Central memory CD8-positive, alpha-beta T cell (primary cell): Measurements from ENCODE around the gene SHH.
"Not testable (repeated sequence)": the region's sequence is repeated elsewhere in the genome, so short reads cannot be mapped to it uniquely, and the experiment has no call there.

ENCODE experiments used
- ATAC-seq: fragments of 150-1000 bp; cut with Tn5 transposase; replicated peaks from 2 replicates; pipeline ENCODE4 v1.10.0; 2022; ENCODE audit warnings: mild to moderate bottlenecking, moderate FRiP score, moderate number of reproducible peaks; ENCODE audit not compliant: poor library complexity, severe bottlenecking; ENCODE audit errors: extremely low read depth
- DNase-seq, 2 donors: peaks; one replicate each; pipeline ENCODE4 v3.0.0; 2021; ENCODE audit warnings: low spot score in 2 of 2
- H3K27ac Mint-ChIP-seq: one replicate; pipeline ENCODE4 v1.8.0; 2022; ENCODE audit warnings: low read depth, mild to moderate bottlenecking, moderate library complexity, mixed read lengths
- H3K27me3 Mint-ChIP-seq: one replicate; pipeline ENCODE4 v1.8.0; 2022; ENCODE audit warnings: mixed read lengths
- H3K36me3 Mint-ChIP-seq: one replicate; pipeline ENCODE4 v1.8.0; 2022; ENCODE audit warnings: mild to moderate bottlenecking, moderate library complexity, mixed read lengths; ENCODE audit not compliant: insufficient read depth
- H3K4me1 Mint-ChIP-seq: one replicate; pipeline ENCODE4 v1.8.0; 2022; ENCODE audit warnings: mixed read lengths
- H3K4me3 Mint-ChIP-seq: one replicate; pipeline ENCODE4 v1.8.0; 2022; ENCODE audit warnings: mild to moderate bottlenecking, moderate library complexity, mixed read lengths
- H3K9me3 Mint-ChIP-seq: one replicate; pipeline ENCODE4 v1.8.0; 2022; ENCODE audit warnings: mixed read lengths

SHH gene

GRCh38 chr7:155838312-155838711, 26.0 kb upstream of the SHH start:
- H3K4me3 Mint-ChIP-seq, H3K27ac Mint-ChIP-seq, H3K9me3 Mint-ChIP-seq, ATAC-seq, DNase-seq, H3K36me3 Mint-ChIP-seq, H3K4me1 Mint-ChIP-seq: not testable (repeated sequence)
- H3K27me3 Mint-ChIP-seq = peaks cover 34% of the 10 kb centered on the region

- DNase-seq (no peak), ATAC-seq (no peak)
- Mint-ChIP-seq H3K4me3 (no peak overlapping the region), H3K27ac (no peak overlapping the region), H3K36me3 (no peaks in the 10 kb centered on the region), H3K9me3 (no peaks in the 10 kb centered on the region), H3K27me3 (peaks cover 31% of the 10 kb centered on the region), H3K4me1 (no peaks in the 10 kb centered on the region)
These were observed 24.8 kb upstream of the SHH start for GRCh38 chr7:155837126-155837479.

DNA sequence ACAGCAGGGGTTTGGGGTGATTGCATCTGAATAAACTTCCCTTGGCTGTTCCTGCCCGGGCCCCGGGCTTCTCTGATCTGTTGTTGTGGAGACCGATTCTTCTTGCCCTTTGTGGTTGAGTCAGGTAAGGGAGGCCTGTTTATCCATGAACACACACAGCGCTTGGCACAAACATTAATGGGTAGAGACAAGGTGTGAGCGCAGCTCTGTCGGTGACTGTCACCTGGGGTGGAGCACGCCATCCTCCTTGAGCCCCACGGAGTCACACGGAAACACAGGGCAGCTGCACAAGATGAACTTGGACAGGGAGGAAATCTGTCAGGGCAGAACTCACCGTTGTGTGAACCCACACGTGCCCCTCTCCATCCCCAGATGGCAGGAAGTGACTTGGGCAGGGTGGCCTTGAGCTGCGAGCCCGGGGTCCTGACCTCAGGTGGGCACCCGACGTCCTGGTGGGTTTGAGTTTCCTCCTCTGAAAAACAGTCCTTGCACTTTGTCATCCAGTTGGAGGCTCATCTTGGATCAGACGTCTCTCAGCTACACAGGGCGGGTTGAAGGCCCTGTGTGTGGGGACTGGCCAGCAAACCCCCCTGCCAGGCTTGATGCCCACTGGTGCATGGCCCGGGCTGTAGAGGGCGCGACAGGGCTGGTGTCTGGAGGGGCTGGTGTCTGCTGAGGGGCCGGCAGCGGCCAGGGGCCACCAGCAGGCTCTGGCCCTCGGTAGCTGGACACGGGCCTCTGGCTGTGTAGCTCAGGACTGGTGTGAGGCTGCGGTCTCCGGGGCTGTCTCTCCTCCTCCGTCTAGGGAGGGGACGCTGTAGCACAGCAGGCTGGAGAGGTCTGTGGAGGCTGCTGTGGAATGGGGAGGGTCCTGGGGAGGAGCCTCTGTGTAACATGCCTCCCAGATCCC, 24.2 kb upstream of the SHH start:
- H3K4me1 Mint-ChIP-seq = no peaks in the 10 kb centered on the region
- H3K4me3 Mint-ChIP-seq = no peak overlapping the region
- H3K27me3 Mint-ChIP-seq = peaks cover 25% of the 10 kb centered on the region

GRCh38 chr7:155835446-155836215, 23.4 kb upstream of the SHH start:
- ATAC-seq (no peak), DNase-seq (no peak)
- H3K4me1 Mint-ChIP-seq = no peaks in the 10 kb centered on the region
- H3K27me3 Mint-ChIP-seq = peaks cover 24% of the 10 kb centered on the region
- H3K9me3 Mint-ChIP-seq = no peaks in the 10 kb centered on the region
- no peak overlapping the region for H3K4me3 Mint-ChIP-seq
- no peaks in the 10 kb centered on the region for H3K36me3 Mint-ChIP-seq
- H3K27ac Mint-ChIP-seq = no peak overlapping the region

More for the DNA sequence above, 24.2 kb upstream of the SHH start:
- no peaks in the 10 kb centered on the region for H3K9me3 Mint-ChIP-seq
- no peak for DNase-seq
- H3K27ac Mint-ChIP-seq = no peak overlapping the region
- H3K36me3 Mint-ChIP-seq = no peaks in the 10 kb centered on the region
- no peak for ATAC-seq

- Mint-ChIP-seq H3K27ac (no peak overlapping the region), H3K4me3 (no peak overlapping the region), H3K27me3 (peaks cover 25% of the 10 kb centered on the region)
These were observed 22.3 kb upstream of the SHH start for GRCh38 chr7:155834486-155835048.

DNA sequence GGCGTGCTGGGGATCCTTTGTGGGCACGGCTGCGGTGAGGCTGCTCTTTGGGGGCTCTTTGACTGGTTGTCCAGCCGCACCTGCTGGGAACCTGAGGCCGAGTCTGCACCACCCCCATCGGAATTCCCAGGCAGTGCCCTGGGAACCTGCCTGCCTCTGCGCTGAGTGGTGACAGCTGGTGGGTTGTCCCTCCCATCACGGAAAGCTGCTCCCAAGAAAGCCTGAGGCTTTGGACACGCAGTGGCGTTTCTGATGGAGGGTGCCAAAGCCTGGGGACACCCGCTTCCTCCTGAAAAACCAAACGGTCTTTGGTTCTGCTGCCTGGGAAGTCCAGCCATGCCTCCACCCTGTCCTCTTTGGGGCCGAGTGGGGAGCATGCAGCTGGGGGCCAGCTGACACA, 21.4 kb upstream of the SHH start:
- H3K27me3 Mint-ChIP-seq = peaks cover 33% of the 10 kb centered on the region
- no peaks in the 10 kb centered on the region for H3K4me1 Mint-ChIP-seq
- DNase-seq (no peak), ATAC-seq (no peak)
- no peak overlapping the region for H3K27ac Mint-ChIP-seq
- no peaks in the 10 kb centered on the region for H3K9me3 Mint-ChIP-seq
- H3K36me3 Mint-ChIP-seq = no peaks in the 10 kb centered on the region
- no peak overlapping the region for H3K4me3 Mint-ChIP-seq

More at GRCh38 chr7:155834486-155835048, 22.3 kb upstream of the SHH start:
- Mint-ChIP-seq H3K9me3 (no peaks in the 10 kb centered on the region), H3K4me1 (no peaks in the 10 kb centered on the region), H3K36me3 (no peaks in the 10 kb centered on the region)
- no peak for ATAC-seq
- DNase-seq = no peak

DNA sequence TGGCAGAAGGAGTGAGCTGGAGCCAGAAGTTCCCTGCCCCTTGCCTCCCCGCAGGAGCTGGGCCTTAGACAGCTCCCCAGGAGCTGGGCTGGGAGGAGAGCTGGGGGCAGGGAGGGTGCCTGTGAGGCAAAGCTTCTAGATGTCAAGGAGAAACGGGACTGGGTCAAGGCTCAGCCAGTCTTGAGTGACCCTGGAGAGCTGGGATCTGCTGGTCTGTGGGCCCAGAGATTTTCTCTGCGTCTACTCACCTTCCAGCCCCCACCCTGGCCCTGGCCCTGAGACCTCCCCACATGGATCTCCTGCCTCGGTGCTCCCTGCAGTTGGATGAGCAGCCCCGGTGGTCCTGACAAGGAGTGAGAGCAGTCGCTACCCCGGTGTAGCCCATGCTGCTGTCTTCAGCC, 20.3 kb upstream of the SHH start:
- no peaks in the 10 kb centered on the region for H3K9me3 Mint-ChIP-seq
- no peak overlapping the region for H3K4me3 Mint-ChIP-seq
- H3K36me3 Mint-ChIP-seq = no peaks in the 10 kb centered on the region
- no peak for ATAC-seq
- no peak overlapping the region for H3K27ac Mint-ChIP-seq
- DNase-seq = no peak
- no peaks in the 10 kb centered on the region for H3K4me1 Mint-ChIP-seq
- peaks cover 41% of the 10 kb centered on the region for H3K27me3 Mint-ChIP-seq

DNA sequence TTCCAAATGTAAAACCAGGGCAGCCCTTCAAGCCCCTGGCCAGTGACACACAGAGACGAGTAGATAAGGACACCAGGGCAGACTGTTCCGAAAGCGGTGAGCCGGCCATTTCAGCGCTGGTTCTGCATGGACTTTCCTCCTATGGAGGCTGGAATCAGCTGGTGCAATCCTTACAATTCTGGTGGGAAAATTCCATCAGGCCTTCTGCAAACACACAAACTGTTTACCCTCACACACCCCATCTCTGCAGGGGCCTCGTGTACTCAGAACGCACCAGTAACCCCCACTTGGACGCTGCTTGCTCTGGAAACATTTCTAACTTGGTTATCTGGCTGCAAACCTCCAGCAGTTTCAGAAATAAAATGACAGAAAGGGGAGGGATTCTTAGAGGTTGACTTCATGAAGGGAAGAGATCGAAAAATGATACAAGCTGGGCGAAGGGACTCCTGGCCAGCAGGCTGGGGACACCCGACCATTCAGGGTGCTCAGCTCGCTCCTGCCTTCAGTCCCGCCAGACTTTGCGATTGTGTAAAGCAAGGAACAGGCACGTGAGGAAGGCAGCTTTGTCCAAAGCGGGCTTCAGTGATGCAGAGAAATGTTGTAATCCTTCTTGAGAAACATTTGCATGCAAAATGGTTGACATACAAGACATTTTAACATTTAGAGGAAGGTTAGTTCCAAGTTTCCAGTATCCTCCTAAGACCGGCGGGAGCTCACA, 19.7 kb upstream of the SHH start:
- no peaks in the 10 kb centered on the region for H3K9me3 Mint-ChIP-seq

DNA sequence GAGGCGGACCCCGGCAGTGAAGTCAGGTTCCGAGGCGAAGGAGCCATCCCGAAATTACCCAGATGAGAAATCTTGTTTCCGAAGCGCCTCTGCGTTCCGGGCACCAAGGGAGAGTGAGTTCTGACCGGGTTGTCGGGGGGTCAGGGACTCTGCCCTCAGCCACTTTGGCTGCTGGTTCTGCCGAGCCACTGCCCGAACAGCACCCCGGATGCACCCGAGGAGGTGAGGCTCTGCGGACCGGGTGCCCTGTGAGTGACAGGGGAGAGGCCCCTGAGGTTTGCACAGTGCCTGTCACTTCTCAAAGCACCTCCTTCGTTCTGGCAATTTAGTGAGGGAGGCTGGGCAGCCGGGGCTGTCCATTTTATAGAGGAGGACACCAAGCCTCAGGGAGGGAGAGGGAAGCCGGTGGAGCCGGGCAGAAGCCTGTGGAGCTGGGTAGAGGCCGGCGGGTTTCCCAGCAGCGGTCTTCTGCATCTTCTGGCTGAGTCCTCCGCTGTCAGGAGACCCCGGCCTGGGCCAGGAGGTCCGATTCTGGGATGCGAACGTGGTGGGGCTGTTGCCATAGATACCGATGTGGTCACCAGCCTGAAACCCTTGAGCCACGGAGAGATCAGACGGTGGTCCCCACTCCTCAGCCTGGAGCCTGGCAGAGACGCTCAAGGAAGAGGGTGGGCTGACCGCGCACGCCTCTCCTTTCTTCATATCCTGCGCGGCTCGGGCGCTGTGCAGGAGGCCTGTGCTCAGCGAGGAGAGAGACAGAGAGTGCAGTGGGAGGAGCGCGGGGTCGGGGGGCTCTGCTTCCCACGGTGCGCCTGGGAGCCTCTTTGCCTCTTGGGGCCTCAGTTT, 18.9 kb upstream of the SHH start:
- Mint-ChIP-seq H3K4me1 (no peaks in the 10 kb centered on the region), H3K4me3 (no peak overlapping the region)

More for the DNA sequence above, 19.7 kb upstream of the SHH start:
- H3K27ac Mint-ChIP-seq = no peak overlapping the region
- H3K4me1 Mint-ChIP-seq = no peaks in the 10 kb centered on the region
- H3K4me3 Mint-ChIP-seq = no peak overlapping the region
- DNase-seq (no peak), ATAC-seq (no peak)
- no peaks in the 10 kb centered on the region for H3K36me3 Mint-ChIP-seq
- peaks cover 44% of the 10 kb centered on the region for H3K27me3 Mint-ChIP-seq

GRCh38 chr7:155829796-155830470, 17.7 kb upstream of the SHH start:
- H3K27me3 Mint-ChIP-seq = peaks cover 57% of the 10 kb centered on the region
- H3K4me3 Mint-ChIP-seq = no peak overlapping the region
- DNase-seq = no peak
- H3K4me1 Mint-ChIP-seq = no peaks in the 10 kb centered on the region
- no peaks in the 10 kb centered on the region for H3K9me3 Mint-ChIP-seq
- H3K36me3 Mint-ChIP-seq = no peaks in the 10 kb centered on the region
- ATAC-seq = no peak
- no peak overlapping the region for H3K27ac Mint-ChIP-seq

More for the DNA sequence above, 18.9 kb upstream of the SHH start:
- Mint-ChIP-seq H3K27me3 (peaks cover 50% of the 10 kb centered on the region), H3K9me3 (no peaks in the 10 kb centered on the region), H3K36me3 (no peaks in the 10 kb centered on the region), H3K27ac (no peak overlapping the region)
- no peak for DNase-seq
- ATAC-seq = no peak

DNA sequence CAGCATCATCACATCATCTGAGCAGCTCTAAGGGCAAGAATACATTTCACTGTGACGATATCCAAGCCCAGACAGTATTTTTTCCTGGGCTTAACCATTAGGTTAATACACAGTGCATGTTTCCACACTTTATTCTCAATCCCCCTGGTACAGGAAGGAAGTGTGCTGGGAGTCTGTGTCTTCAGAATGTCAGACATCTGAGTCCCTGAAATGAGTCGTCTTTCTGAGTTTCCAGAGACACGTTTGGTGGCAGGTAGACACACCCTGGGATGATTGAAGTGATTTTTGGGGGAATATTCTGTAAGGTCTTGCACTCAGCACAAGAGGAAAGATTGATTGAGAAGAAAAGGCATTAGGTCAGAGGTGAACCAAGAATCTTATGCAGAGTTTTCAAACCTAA, 13.1 kb upstream of the SHH start:
- H3K36me3 Mint-ChIP-seq = no peaks in the 10 kb centered on the region
- no peaks in the 10 kb centered on the region for H3K4me1 Mint-ChIP-seq
- no peak overlapping the region for H3K4me3 Mint-ChIP-seq
- H3K9me3 Mint-ChIP-seq = no peaks in the 10 kb centered on the region
- ATAC-seq (no peak), DNase-seq (no peak)
- peaks cover 89% of the 10 kb centered on the region for H3K27me3 Mint-ChIP-seq
- H3K27ac Mint-ChIP-seq = no peak overlapping the region
